Measurements from ENCODE around the gene ZBTB38.
A peak's percentile ranks its signal among the peaks of the same experiment; 100 is the strongest.

The ZBTB38 gene

DNA sequence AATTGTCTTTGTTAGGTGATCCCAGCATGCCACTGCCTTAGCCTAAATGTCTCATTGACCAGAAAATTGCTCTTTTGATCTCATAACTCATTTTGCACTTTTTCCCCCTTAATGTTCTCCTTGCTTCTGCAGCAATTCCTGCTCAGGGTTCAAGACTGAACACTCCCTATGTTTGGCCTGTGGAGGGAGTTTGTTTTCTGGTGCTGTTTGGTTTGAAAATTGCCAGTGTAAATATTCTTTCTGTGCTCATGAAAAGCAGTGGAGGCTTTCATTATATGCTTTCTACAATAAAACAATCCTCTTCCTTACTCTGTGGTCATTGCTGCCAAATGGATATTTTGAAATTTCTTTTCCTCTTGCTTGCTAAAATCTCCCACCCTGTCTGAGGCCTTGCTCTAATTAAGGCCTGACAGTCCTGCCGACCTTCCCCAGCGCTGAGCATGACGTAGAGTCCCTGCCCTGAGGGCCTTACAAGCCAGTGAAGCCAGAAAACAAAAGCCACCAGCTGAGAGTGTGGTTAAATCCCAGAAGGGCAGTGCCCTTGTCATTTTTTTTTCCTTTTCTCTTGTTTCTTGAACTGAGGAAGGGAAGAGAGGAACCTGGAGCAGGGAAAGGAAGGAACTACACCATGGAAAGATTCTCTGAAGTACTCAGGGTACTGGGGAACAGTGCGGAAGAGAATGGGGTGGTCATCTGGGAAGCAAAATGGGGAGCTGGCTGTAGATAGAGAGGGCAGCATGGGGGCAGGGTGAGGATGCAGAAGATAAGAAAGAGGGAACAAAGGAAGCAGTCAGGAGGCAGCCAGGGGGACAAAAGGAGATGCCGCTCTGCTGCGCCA lies 24.8 kb downstream of the ZBTB38 start:
- H3K27ac ChIP-seq (ENCODE audit: low read length), result no peak overlapping the region
- H3K9ac ChIP-seq (ENCODE audit: low read length), result peak overlapping the region; percentile 21
- no peaks in the 10 kb centered on the region for H3K36me3 ChIP-seq (ENCODE audit: control insufficient read depth, low read depth, low read length)
- peaks cover 26% of the 10 kb centered on the region for H3K4me1 ChIP-seq (ENCODE audit: control insufficient read depth, low read depth, low read length)
- H3K27me3 ChIP-seq (ENCODE audit: control insufficient read depth, insufficient read depth, low read length), result no peaks in the 10 kb centered on the region
- H3K4me3 ChIP-seq (ENCODE audit: low read length), result peak overlapping the region; percentile 26
- H3K9me3 ChIP-seq (ENCODE audit: control insufficient read depth, low read depth, low read length), result no peaks in the 10 kb centered on the region

DNA sequence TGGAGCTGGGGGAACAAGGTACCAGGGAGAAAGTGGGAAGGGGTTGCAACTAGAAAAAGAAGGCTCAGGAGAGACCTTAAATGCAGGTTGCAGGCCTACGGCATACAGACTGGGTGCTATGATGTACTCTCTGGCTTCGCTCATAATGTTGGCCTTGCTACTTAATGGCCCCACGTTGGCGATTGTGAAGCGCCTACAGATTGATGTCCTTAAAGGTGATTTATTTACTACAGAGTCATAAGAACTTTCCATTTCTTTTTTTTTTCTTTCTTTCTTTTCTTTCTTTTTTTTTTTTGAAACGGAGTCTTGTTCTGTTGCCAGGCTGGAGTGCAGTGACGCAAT lies 25.4 kb downstream of the ZBTB38 start:
- no peaks in the 10 kb centered on the region for H3K27me3 ChIP-seq (ENCODE audit: control insufficient read depth, insufficient read depth, low read length)
- no peaks in the 10 kb centered on the region for H3K36me3 ChIP-seq (ENCODE audit: control insufficient read depth, low read depth, low read length)
- peak overlapping the region; percentile 26 for H3K4me3 ChIP-seq (ENCODE audit: low read length)
- H3K4me1 ChIP-seq (ENCODE audit: control insufficient read depth, low read depth, low read length), result peaks cover 26% of the 10 kb centered on the region
- H3K9me3 ChIP-seq (ENCODE audit: control insufficient read depth, low read depth, low read length), result no peaks in the 10 kb centered on the region
- no peak overlapping the region for H3K27ac ChIP-seq (ENCODE audit: low read length)
- peak overlapping the region; percentile 21 for H3K9ac ChIP-seq (ENCODE audit: low read length)

DNA sequence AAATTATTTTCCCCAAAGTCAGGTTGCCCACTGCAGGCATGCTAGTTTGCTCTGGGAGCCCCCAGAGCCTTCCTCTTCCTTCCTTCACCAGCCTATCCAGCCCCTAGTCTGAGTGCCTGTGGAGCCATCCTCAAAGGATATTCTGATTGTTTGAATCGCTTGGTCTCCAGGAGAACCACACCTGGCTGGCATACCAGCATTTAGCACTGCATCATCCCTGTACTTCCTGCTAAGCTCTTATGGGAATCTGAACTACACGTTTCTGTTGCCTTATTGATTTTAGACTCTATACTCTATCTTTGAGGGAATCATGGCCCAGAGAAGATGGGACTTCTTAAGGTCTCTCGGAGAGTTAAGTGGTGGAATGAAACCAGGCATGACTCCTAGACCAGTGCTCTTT lies 26.3 kb downstream of the ZBTB38 start:
- H3K9me3 ChIP-seq (ENCODE audit: control insufficient read depth, low read depth, low read length), result no peaks in the 10 kb centered on the region
- peaks cover 26% of the 10 kb centered on the region for H3K4me1 ChIP-seq (ENCODE audit: control insufficient read depth, low read depth, low read length)
- H3K9ac ChIP-seq (ENCODE audit: low read length), result no peak overlapping the region
- H3K27ac ChIP-seq (ENCODE audit: low read length), result no peak overlapping the region
- H3K4me3 ChIP-seq (ENCODE audit: low read length), result no peak overlapping the region
- no peaks in the 10 kb centered on the region for H3K27me3 ChIP-seq (ENCODE audit: control insufficient read depth, insufficient read depth, low read length)
- H3K36me3 ChIP-seq (ENCODE audit: control insufficient read depth, low read depth, low read length), result no peaks in the 10 kb centered on the region

DNA sequence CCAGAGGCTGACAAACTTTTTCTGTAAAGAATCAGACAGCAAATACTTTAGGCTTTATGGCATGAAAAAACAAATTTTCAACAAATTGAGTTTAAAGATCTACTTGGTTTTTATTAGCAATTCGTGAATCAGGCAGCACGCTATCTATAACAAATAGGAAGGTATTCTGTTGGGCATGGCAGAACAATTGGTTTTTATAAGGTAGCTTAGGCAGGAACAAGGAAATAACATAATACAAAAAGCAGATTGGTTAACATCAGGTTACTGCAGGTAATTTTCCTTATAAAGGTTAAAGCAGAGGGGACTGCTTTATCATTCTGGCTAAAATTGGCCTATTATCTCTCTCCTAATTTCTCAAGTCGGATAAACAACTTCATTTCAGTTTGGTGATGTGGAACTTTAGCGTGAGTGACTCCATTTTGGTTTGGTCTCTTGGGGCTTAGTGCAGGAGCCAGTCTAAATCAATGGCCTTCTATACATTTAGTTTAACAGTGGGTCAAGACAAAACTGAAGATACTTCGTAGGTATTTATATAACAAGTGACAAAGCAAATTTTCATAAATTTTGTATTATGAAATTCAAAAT lies 26.8 kb downstream of the ZBTB38 start:
- H3K4me1 ChIP-seq (ENCODE audit: control insufficient read depth, low read depth, low read length), result peaks cover 26% of the 10 kb centered on the region
- H3K4me3 ChIP-seq (ENCODE audit: low read length), result no peak overlapping the region
- no peaks in the 10 kb centered on the region for H3K36me3 ChIP-seq (ENCODE audit: control insufficient read depth, low read depth, low read length)
- no peak overlapping the region for H3K27ac ChIP-seq (ENCODE audit: low read length)
- no peaks in the 10 kb centered on the region for H3K27me3 ChIP-seq (ENCODE audit: control insufficient read depth, insufficient read depth, low read length)
- H3K9me3 ChIP-seq (ENCODE audit: control insufficient read depth, low read depth, low read length), result no peaks in the 10 kb centered on the region
- H3K9ac ChIP-seq (ENCODE audit: low read length), result no peak overlapping the region

DNA sequence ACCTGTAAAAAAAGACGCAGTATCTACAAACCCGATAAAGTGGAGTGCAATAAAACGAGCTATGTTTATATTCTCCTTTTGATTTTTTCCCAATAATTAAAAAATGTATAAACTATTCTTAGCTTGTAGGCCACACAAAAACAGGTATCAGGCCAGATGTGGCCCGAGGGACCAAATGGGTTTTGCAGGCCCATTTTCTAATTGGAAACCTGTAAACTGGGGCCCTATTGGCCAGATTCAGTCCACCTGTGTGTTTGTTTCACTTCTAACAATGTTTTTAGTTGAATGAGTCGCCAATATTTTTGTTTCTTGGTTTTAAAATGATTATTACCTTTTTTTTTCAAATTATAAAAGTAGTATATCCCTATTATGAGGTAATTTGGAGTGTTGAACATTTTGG lies 29.7 kb downstream of the ZBTB38 start:
- Histone ChIP-seq H3K9me3 (ENCODE audit: control insufficient read depth, low read depth, low read length) (no peaks in the 10 kb centered on the region), H3K36me3 (ENCODE audit: control insufficient read depth, low read depth, low read length) (no peaks in the 10 kb centered on the region), H3K4me3 (ENCODE audit: low read length) (no peak overlapping the region), H3K27me3 (ENCODE audit: control insufficient read depth, insufficient read depth, low read length) (peaks cover 1% of the 10 kb centered on the region), H3K4me1 (ENCODE audit: control insufficient read depth, low read depth, low read length) (peaks cover 20% of the 10 kb centered on the region), H3K9ac (ENCODE audit: low read length) (no peak overlapping the region), H3K27ac (ENCODE audit: low read length) (no peak overlapping the region)

DNA sequence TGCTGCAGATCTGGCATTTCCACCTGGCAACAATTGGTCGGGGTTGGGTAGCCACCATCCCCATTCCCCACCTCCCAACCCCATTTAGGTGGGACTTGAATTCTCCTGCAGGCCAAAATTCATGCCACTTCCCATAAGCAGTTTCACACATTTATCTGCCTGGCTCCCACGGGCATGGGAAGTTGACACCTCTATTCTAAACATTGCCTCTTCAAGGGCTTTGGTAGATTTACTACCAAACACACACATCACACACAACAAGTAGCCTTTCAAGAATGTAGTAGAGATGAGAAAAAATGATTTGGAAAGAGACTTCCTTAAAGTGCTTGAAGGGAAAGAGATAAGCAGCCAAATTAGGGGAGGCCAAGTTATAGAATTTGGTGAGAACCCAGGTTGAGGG lies 30.9 kb downstream of the ZBTB38 start:
- Histone ChIP-seq H3K4me1 (ENCODE audit: control insufficient read depth, low read depth, low read length) (peaks cover 14% of the 10 kb centered on the region), H3K9me3 (ENCODE audit: control insufficient read depth, low read depth, low read length) (no peaks in the 10 kb centered on the region), H3K9ac (ENCODE audit: low read length) (no peak overlapping the region), H3K27me3 (ENCODE audit: control insufficient read depth, insufficient read depth, low read length) (peaks cover 13% of the 10 kb centered on the region), H3K4me3 (ENCODE audit: low read length) (no peak overlapping the region), H3K27ac (ENCODE audit: low read length) (no peak overlapping the region), H3K36me3 (ENCODE audit: control insufficient read depth, low read depth, low read length) (no peaks in the 10 kb centered on the region)

DNA sequence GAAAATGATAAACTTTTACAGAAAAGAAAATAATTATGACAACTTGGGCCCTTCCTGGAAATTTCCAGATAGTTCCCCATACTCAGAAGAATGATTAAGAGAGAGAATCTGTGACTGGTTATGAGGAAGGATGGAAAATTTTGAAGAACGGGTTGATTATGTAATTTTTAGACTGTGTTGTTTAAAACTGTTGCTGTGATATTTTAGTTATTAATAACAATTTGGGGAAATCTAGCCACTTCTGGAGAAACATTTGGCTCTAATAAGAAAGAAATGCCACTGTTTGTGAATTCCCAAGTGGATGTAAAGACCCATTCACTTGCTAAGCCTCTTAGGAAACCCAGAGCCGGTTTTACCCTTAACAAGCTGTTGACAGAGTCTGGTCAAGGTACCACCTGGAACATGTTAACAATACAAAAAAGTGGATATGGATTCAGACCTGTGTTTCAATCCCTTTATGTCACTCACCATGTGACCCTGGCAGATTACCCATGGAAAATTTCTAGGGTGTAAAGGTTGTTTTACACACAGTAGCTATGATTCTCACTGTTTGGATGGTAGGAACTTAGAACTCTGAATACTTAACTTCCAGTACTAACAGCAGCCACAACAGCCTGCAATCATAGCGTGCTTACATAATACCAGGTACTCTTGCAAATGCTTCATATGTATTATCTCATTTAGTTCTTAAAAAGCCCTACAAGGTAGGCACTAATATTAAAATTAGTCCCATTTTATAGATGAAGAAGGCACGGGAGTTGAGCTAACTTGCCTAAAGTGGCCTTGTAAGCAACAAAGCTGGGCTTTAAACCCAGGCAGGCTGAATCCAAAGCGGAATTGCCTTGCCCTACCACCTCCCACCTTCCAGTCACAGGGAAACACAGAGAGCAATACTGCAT lies 32.0 kb downstream of the ZBTB38 start:
- peaks cover 16% of the 10 kb centered on the region for H3K27me3 ChIP-seq (ENCODE audit: control insufficient read depth, insufficient read depth, low read length)
- H3K27ac ChIP-seq (ENCODE audit: low read length), result no peak overlapping the region

DNA sequence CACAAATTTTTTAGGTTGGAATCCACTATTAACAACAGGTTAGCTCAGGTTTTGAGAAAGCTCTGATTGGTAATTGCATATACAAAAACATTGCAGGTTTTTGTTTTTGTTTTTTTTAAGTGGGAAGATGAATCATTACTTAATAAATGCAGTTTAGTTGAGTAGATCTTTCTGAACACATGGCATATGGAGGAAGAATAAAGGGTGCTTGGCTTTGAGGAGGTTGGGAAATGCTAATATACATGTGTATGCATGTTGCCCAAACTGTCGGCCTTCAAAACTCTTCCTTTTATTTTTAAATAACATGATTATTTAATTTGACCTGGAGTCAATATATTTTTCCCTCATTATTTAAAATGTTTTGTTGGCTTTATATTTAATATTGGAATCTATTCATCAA lies 32.8 kb downstream of the ZBTB38 start:
- Histone ChIP-seq H3K9ac (ENCODE audit: low read length) (no peak overlapping the region), H3K27me3 (ENCODE audit: control insufficient read depth, insufficient read depth, low read length) (peaks cover 16% of the 10 kb centered on the region), H3K4me1 (ENCODE audit: control insufficient read depth, low read depth, low read length) (peaks cover 14% of the 10 kb centered on the region), H3K4me3 (ENCODE audit: low read length) (no peak overlapping the region), H3K36me3 (ENCODE audit: control insufficient read depth, low read depth, low read length) (no peaks in the 10 kb centered on the region), H3K27ac (ENCODE audit: low read length) (no peak overlapping the region), H3K9me3 (ENCODE audit: control insufficient read depth, low read depth, low read length) (no peaks in the 10 kb centered on the region)

More for the DNA sequence above, 32.0 kb downstream of the ZBTB38 start:
- Histone ChIP-seq H3K4me1 (ENCODE audit: control insufficient read depth, low read depth, low read length) (peaks cover 14% of the 10 kb centered on the region), H3K9me3 (ENCODE audit: control insufficient read depth, low read depth, low read length) (no peaks in the 10 kb centered on the region), H3K4me3 (ENCODE audit: low read length) (no peak overlapping the region), H3K9ac (ENCODE audit: low read length) (no peak overlapping the region), H3K36me3 (ENCODE audit: control insufficient read depth, low read depth, low read length) (no peaks in the 10 kb centered on the region)

DNA sequence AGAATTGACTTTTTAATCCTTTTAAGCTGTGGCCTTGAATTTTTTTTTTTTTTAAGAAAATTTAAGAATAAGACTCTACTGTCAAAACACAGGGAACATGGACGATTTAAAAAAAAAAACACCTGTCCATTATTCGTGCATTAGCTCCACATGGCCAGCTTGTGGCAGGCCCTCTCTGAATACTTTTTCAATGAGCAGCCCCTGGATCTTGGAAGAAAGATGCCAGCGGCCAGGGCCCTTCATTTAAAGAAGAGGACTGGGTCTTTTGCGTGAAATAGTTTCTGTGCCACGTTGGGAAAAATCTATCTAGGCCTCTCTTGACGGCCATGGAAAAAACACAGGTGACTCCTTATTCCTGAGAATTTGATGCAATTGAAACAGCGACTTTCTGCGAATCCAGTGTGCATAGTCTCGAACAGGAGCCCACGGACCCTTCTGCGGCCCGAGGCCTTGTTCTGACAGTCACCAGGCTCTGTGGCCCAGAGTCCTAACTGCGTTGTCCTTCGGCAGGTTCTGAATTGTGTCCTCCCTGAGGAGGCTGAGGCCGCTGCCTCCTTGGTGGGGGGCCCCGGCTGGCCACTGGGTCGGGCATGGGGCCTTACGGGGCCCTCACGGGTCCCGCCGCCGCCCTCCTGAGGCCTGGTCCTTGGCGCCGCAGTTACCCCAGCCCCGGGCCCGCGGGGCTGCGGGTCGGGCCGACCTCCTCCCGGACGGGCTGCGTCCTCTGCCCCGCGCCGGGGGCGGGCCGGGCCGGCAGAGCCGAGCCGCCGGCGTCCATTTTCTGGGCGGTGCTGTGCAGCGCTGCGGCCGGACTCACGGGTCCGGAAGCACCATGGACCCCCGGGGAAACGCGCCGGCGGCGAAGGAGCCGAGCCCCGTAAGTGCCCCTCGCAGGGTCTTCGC lies 33.5 kb downstream of the ZBTB38 start:
- Histone ChIP-seq H3K36me3 (ENCODE audit: control insufficient read depth, low read depth, low read length) (no peaks in the 10 kb centered on the region), H3K9me3 (ENCODE audit: control insufficient read depth, low read depth, low read length) (no peaks in the 10 kb centered on the region), H3K4me3 (ENCODE audit: low read length) (peak overlapping the region; percentile 58), H3K9ac (ENCODE audit: low read length) (peak overlapping the region; percentile 59), H3K27me3 (ENCODE audit: control insufficient read depth, insufficient read depth, low read length) (peaks cover 16% of the 10 kb centered on the region), H3K27ac (ENCODE audit: low read length) (no peak overlapping the region), H3K4me1 (ENCODE audit: control insufficient read depth, low read depth, low read length) (peaks cover 14% of the 10 kb centered on the region)

DNA sequence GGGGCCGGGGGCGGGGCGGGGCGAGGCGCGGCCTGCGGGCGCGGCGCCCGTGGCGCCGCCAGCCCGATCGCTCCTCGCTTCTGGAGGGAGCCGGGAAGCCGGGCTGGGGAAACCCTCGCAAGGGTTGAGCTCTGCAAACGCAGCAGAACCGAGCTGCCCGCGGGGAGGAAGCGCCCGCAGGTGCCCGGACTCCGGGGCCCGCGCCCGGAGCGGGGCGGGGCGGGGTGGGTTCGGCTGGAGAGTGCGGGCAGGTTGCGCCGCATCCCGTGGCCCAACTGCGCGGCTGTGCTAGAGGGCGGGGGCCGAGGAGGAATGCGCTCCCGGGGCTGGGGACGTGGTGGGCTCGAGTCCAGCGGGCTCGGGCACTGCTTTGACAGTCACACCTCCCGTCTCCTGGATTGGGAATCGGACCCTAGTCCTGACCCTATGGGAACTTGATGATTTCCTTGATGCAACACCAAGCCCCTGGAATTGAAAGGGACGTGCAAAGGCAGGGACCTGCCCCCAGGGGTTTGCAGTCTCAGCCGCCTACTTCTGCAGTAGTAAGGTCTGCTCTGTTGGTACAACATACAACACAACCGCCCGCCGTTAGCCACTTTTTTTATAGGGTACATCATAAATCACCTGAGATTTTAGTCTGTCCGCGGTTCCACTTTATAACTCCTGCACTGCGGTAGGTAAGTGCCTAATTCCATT lies 34.3 kb downstream of the ZBTB38 start:
- H3K9ac ChIP-seq (ENCODE audit: low read length), result peak overlapping the region; percentile 59
- no peaks in the 10 kb centered on the region for H3K9me3 ChIP-seq (ENCODE audit: control insufficient read depth, low read depth, low read length)
- peaks cover 14% of the 10 kb centered on the region for H3K4me1 ChIP-seq (ENCODE audit: control insufficient read depth, low read depth, low read length)
- H3K4me3 ChIP-seq (ENCODE audit: low read length), result peak overlapping the region; percentile 58
- H3K27ac ChIP-seq (ENCODE audit: low read length), result no peak overlapping the region
- peaks cover 16% of the 10 kb centered on the region for H3K27me3 ChIP-seq (ENCODE audit: control insufficient read depth, insufficient read depth, low read length)
- no peaks in the 10 kb centered on the region for H3K36me3 ChIP-seq (ENCODE audit: control insufficient read depth, low read depth, low read length)

Data from iPS-18a (cell line).